Parathyroid adenoma (tissue), 2 donors: ENCODE data around the gene SOWAHC.

Experiments used
- H2AFZ ChIP-seq: fragments of 300-600 bp; sonication (generic); one replicate; pipeline ENCODE4 v1.7.0; 2017; ENCODE audit warnings: antibody characterized with exemption, mild to moderate bottlenecking
- H3K27ac ChIP-seq: fragments of 300-600 bp; sonication (generic); one replicate; pipeline ENCODE4 v1.7.0; 2017
- H3K27me3 ChIP-seq: fragments of 300-600 bp; sonication (generic); one replicate; pipeline ENCODE4 v1.7.0; 2017; ENCODE audit warnings: low read length; ENCODE audit not compliant: control insufficient read depth, insufficient read depth
- H3K36me3 ChIP-seq: fragments of 300-600 bp; sonication (generic); one replicate; pipeline ENCODE4 v1.7.0; 2017; ENCODE audit warnings: low read length; ENCODE audit not compliant: control insufficient read depth, insufficient read depth
- H3K4me1 ChIP-seq: fragments of 300-600 bp; sonication (generic); one replicate; pipeline ENCODE4 v1.7.0; 2017; ENCODE audit warnings: control low read depth
- H3K4me2 ChIP-seq: fragments of 300-600 bp; sonication (generic); one replicate; pipeline ENCODE4 v1.7.0; 2017; ENCODE audit warnings: low read length
- H3K4me3 ChIP-seq: fragments of 300-600 bp; sonication (generic); one replicate; pipeline ENCODE4 v1.7.0; 2017; ENCODE audit warnings: low read depth, low read length
- H3K79me2 ChIP-seq: fragments of 300-600 bp; sonication (generic); one replicate; pipeline ENCODE4 v1.7.0; 2017; ENCODE audit warnings: control low read depth
- H3K9ac ChIP-seq: fragments of 300-600 bp; sonication (generic); one replicate; pipeline ENCODE4 v1.7.0; 2017; ENCODE audit warnings: mild to moderate bottlenecking
- H3K9me3 ChIP-seq: fragments of 300-600 bp; sonication (generic); one replicate; pipeline ENCODE4 v1.7.0; 2017; ENCODE audit warnings: low read length; ENCODE audit not compliant: control insufficient read depth
- TF ChIP-seq, protein P1 (sequence below): fragments of 300-600 bp; sonication (generic); IDR thresholded peaks from one replicate; pipeline ENCODE4 v1.7.0; 2017; ENCODE audit warnings: antibody characterized with exemption, mild to moderate bottlenecking
- donor health status: primary hyperparathyroidism.

The SOWAHC gene

DNA sequence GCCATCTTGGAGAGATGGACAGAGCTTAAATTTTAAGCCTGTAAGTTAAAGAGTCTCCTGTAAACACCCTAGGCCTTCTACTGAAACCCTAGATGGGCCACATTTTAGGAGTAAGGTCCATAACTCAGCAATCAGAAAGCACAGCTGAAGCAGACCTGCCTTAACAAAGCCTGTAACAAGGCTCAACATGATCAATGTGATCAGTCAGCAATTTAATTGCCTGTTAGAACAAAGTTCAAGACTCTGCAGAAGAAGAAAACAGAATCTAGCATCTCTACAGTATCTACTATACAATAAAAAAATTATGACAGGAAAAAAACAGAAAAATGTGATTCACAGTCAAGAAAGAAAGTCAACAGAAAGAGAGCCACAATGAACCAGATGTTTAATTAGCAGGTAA lies 27.5 kb upstream of the SOWAHC start:
- no peak overlapping the region for H3K4me2 ChIP-seq
- no peaks in the 10 kb centered on the region for H3K9me3 ChIP-seq
- no peak overlapping the region for H3K9ac ChIP-seq
- peaks cover 3% of the 10 kb centered on the region for H3K79me2 ChIP-seq
- H3K27ac ChIP-seq, result no peak overlapping the region
- no peaks in the 10 kb centered on the region for H3K36me3 ChIP-seq
- TF ChIP-seq, protein P1, sequence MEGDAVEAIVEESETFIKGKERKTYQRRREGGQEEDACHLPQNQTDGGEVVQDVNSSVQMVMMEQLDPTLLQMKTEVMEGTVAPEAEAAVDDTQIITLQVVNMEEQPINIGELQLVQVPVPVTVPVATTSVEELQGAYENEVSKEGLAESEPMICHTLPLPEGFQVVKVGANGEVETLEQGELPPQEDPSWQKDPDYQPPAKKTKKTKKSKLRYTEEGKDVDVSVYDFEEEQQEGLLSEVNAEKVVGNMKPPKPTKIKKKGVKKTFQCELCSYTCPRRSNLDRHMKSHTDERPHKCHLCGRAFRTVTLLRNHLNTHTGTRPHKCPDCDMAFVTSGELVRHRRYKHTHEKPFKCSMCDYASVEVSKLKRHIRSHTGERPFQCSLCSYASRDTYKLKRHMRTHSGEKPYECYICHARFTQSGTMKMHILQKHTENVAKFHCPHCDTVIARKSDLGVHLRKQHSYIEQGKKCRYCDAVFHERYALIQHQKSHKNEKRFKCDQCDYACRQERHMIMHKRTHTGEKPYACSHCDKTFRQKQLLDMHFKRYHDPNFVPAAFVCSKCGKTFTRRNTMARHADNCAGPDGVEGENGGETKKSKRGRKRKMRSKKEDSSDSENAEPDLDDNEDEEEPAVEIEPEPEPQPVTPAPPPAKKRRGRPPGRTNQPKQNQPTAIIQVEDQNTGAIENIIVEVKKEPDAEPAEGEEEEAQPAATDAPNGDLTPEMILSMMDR, result no peak
- no peaks in the 10 kb centered on the region for H3K27me3 ChIP-seq
- H3K4me3 ChIP-seq, result no peak overlapping the region
- no peak overlapping the region for H2AFZ ChIP-seq
- no peaks in the 10 kb centered on the region for H3K4me1 ChIP-seq

DNA sequence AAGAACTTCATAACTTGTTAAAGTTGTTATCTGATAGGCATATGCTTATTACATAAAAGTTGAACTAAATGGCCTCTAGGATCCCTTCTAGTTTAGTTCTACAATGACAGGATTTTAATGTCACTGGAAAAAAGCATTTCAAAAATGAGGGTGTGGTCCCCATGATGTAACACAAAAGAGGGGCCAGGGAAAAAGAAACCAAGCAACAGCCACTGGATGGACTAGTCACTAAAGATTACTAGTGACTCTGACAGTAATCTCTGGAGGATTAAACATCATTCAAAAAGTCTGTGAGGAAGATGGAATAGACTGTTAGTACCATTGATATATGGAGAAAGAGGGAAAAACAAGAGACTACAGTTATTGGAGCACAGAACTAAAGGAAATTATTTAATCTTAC lies 23.0 kb upstream of the SOWAHC start:
- Histone ChIP-seq H3K9me3 (no peaks in the 10 kb centered on the region), H3K27me3 (no peaks in the 10 kb centered on the region), H3K4me1 (no peaks in the 10 kb centered on the region), H3K79me2 (peaks cover 7% of the 10 kb centered on the region), H3K9ac (no peak overlapping the region), H3K36me3 (no peaks in the 10 kb centered on the region), H3K4me2 (no peak overlapping the region), H3K4me3 (no peak overlapping the region), H3K27ac (no peak overlapping the region), H2AFZ (no peak overlapping the region)
- TF ChIP-seq, protein P1, result no peak

DNA sequence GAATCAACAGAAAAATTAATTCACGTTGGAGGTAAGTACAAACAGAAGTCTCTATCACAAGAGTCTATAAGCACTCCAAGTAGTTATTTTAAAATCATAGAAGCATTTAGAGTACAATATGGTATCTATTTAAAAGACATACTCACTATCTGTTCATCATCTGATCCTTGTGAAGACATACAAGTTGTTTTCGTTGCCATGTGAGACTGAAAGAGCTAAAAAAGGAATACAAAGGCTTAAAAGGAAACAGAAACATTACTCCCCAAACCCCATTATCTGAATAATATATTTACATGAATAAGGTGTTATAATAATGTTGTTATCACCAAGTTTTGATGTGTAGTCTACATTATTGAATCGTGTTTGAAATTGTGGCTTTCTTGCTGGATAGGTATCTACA lies 21.3 kb upstream of the SOWAHC start:
- Histone ChIP-seq H2AFZ (no peak overlapping the region), H3K27me3 (no peaks in the 10 kb centered on the region), H3K4me1 (no peaks in the 10 kb centered on the region), H3K79me2 (peaks cover 7% of the 10 kb centered on the region), H3K36me3 (no peaks in the 10 kb centered on the region), H3K9ac (no peak overlapping the region), H3K27ac (no peak overlapping the region), H3K4me2 (no peak overlapping the region), H3K4me3 (no peak overlapping the region), H3K9me3 (no peaks in the 10 kb centered on the region)
- TF ChIP-seq, protein P1, result no peak

DNA sequence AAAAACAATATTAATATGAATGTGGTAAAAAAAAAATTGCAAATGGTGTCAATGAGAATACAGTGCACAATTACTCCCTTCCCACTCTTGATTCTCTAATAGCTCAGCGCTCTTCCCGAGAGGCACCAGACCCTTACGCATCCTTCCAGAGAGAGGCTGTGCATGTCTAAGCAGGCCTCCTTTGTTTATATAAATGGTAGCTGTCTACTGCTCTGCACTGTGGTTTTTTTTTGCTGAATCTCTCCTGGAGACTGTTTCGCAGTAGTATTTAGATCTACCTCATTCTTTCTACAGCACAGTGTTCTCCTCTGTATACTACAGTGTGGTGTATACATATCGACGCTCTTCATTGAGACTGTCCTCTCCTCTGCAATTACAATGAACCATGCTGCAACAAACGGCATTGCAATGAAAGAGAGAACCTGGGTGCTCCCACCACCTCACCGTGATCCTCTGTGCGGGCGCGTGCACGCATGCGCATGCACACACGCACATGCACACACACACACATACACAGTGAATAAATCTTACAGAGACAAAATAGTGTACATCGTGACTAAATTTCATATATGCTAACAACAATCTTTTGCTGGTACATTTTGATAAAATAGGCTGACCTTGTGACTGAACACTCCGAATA lies 19.8 kb upstream of the SOWAHC start:
- no peaks in the 10 kb centered on the region for H3K27me3 ChIP-seq
- H2AFZ ChIP-seq, result no peak overlapping the region
- H3K9ac ChIP-seq, result no peak overlapping the region
- no peak overlapping the region for H3K4me3 ChIP-seq
- no peak overlapping the region for H3K27ac ChIP-seq
- TF ChIP-seq, protein P1, result no peak
- no peak overlapping the region for H3K4me2 ChIP-seq
- H3K4me1 ChIP-seq, result no peaks in the 10 kb centered on the region
- H3K36me3 ChIP-seq, result no peaks in the 10 kb centered on the region
- H3K9me3 ChIP-seq, result no peaks in the 10 kb centered on the region
- H3K79me2 ChIP-seq, result peaks cover 7% of the 10 kb centered on the region

DNA sequence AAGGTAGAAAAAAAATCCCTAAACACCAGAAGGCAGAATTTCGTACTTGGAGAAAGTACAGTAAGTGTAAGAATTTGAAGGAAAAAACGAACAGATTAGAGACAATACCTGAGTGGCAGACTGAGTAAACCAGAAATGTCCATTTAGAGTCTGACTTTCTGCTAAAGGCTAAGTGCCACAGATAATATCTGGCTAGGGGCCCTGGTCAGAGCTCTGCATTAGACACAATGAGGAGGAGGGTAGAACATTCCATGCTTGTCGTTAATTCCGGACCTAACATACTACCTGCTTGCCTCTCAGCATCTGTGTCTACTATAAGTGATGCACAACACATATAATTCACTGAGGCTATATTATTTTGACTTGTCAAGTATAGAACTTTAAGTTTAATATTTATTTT lies 18.5 kb upstream of the SOWAHC start:
- no peak overlapping the region for H3K4me3 ChIP-seq
- no peaks in the 10 kb centered on the region for H3K4me1 ChIP-seq
- H2AFZ ChIP-seq, result no peak overlapping the region
- H3K4me2 ChIP-seq, result no peak overlapping the region
- H3K36me3 ChIP-seq, result no peaks in the 10 kb centered on the region
- H3K9me3 ChIP-seq, result no peaks in the 10 kb centered on the region
- no peaks in the 10 kb centered on the region for H3K27me3 ChIP-seq
- H3K79me2 ChIP-seq, result peaks cover 4% of the 10 kb centered on the region
- H3K27ac ChIP-seq, result no peak overlapping the region
- TF ChIP-seq, protein P1, result no peak
- no peak overlapping the region for H3K9ac ChIP-seq
